Smooth muscle cell of the brain vasculature (primary cell): Measurements from ENCODE around the gene XRCC5.

ENCODE experiments used
- DNase-seq: peaks from one replicate; pipeline ENCODE4 v3.0.0-alpha.2; 2012; ENCODE audit warnings: low read depth, low spot score

XRCC5 gene

DNA sequence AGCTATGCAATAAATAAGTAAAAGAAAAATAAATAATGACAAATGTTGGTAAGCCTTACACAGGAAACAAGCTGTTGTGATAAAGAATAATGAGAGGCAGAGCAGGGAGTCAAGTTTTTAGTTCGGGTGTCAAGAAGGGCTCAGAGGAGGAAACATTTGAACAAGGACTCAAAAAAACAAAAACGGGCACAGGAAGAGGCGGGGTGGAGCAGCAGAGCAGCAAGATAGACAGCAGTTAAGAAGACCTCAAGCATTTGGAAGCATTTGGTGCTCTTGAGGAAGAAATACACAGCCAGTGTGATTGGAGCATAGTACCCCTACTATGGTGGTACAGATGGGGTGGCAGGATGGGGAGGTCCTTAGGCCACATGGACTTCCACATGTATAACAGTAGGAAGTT lies 24.6 kb upstream of the XRCC5 start:
- no peak for DNase-seq

DNA sequence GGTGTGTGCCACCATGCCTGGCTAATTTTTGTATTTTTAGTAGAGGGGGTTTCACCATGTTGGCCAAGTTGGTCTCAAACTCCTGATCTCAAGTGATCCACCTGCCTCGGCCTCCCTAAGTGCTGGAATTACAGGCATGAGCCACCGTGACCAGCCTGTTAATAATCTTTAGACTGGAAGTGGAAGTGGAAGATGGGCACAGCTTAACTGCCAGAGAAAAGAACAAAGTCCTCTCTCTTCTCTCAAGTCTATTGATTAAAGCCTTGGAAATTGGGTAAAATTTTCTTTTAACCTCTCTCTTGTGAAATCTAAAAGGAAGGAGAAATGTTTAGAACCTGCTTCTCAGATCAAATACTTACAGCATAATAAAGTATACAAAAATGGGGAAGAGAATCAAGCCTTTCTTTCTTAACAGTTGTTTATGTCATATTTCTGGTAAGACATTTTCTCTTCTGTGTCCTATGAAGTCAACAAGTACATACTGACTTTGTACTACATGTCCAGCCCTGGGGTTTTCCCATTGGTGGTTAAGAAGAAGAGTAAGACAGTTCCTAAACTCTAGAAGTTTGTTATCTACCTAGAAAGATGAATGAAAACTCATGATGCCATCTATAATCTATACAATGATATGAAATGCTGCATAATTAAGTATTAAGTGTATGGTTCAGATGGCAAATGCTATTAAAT lies 22.8 kb upstream of the XRCC5 start:
- no peak for DNase-seq

DNA sequence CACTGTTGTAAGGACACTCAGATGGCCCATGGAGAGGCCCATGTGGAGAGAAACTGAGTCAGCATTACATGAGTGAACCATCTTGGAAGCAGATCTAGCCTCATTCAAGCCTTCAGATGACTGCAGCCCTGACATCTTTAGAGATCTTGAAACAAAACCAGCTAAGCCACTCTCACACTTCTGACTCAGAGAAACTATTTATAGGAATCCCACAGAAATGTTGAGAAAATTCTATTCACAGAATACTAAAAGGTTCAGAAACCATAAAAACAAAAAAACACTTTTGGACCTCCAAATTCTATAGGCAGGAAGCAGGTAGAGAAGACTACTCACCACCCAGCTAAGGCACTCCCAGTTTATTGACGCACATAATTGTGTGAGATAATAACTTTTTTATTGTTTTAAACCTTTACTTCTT lies 18.8 kb upstream of the XRCC5 start:
- DNase-seq, result no peak

DNA sequence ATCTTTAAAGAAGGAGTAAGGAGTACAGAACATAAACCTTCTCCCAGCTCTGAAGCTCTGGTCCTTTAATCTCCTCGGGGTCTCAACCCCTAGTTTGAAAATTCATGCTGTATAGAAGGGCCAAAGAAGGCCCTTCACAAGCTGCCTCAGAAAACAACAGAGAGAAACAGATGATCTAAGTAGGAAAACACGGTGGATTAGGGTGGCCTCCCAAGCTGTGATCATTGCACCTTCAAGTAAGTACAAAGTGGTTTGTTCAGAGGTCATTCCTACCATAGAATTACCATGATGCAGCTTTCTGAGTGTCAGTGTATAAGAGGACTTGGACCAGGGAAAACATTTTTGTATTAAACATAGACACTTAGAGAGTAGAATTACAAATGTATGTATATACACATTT lies 16.5 kb upstream of the XRCC5 start:
- no peak for DNase-seq

GRCh38 chr2:216094701-216095100 lies 14.4 kb upstream of the XRCC5 start:
- DNase-seq, result no peak

DNA sequence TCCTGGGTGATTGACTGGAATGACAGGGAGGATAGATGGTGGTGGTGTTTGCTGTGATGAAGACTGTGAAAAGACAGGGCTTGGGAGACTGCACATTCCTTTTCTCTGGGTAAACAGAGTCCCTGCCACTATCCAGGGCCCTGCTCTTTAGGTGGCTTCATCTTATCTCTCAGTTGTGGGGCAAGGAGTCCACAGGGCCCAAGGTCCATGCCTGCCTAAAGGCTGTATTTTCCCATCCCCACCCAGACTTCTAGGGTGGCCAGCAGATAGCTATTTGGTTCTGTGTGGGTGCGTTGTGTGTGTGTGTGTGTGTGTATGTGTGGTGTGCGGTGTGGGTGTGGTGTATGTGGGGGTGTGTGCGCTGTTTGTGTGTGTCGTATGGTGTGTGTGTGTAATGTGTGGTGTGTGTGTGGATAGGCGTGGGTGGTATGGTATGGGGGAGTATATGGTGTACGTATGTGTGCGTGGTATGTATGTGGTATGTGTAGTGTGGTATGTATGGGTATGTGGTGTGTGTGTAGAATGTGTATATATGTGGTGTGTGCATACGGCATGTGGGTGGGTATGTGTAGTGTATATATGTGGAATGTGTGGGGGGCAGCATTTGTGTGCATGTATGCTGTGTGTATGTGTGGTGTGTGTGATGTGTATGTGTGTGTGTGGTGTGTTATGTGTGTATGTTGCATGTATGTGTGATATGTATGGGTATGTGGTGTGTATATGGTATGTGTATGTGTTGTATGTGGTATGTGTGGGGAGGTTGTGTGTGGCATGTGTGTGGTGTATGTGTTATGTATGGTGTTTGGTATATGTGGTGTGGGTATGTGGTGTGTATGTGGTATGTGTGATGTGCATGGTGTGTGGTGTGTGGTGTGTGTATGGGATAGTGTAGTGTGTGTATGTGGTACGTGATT lies 10.5 kb upstream of the XRCC5 start:
- no peak for DNase-seq

DNA sequence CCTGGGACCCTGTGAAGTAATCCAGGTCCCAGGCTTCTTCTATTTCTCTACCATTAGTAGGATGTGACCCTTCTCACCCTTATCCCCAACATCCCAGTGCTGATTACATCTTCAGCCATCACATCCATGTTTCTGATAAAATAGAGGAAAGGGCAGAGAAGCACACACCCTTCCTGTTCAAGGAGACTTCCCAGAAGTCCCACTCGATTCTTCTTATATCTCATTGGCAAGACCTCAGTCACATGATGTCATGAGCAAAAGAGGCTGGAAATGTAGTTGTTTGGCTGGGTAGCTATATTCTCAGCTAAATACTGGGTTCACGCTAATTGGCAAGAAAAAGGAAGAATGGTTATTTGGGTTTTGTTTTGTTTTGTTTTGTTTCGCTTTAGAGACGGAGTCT lies 8.0 kb upstream of the XRCC5 start:
- DNase-seq, result no peak

DNA sequence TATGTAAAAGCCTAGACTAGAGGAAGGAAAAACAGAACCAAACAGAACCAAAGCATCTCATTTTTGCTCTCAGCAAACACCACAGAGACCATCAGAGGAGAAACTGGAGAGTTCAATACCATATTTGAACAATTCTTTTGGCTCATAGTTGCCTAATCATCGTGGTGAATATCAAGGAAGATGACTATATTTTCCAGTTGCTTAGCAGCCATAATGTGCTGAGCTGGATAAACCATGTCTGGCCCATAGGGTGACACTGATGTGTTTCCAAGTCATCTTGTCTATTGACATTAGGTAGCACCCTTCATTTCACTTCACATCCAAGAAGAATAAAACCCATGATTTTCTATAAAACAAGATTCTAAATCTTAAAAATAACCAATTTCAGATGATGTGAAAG lies 5.9 kb upstream of the XRCC5 start:
- DNase-seq, result no peak

GRCh38 chr2:216104691-216105090 lies 4.5 kb upstream of the XRCC5 start:
- DNase-seq, result no peak

DNA sequence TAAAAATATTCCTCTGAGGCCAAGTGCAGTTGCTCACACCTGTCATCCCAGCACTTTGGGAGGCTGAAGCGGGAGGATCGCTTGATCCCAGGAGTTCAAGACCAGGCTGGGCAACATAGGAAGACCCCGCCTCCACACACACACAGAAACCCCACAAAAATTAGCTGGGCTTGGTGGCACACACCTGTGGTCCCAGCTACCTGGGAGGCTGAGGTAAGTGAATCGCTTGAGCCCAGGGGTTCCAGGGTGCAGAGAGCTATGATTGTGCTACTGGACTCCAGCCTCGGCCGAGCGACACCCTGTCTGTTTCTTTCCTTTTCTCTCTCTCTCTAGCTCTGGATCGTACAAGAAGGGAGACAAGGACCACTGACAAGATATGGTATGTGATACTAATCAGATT lies 1.8 kb upstream of the XRCC5 start:
- no peak for DNase-seq

- no peak for DNase-seq
Observed at GRCh38 chr2:216107760-216108159, 1.4 kb upstream of the XRCC5 start.

DNA sequence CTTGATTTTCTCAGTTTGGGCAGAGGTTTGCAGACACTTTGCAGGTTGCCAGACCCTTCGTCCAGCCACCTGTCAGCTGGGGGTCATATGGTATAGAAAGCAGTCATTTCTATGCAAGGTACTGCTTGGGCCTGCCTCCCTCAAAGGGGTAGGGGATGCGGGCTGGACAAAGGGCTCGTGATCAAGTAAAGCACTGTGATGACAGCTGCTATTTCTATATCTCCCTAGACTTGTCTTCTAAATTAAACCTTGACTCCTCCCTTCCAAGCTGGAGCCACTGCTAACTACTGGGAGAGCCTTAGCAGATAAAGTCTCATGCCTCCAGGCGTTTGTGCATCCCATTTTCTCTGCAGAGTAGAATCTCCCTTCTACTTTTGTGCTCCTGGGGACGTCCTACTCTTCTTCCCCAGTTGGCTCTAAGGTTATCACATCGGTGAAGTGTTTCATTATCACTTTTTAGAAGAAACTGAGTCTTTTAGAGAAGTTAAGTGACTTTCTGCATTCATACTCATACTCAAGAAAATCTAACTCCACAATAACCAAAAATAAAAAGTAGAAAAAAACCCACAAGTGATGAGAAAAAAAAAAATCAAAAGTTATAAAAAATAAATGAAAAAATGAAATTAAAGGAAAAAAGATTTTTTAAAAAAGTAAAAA lies 710 bp upstream of the XRCC5 start:
- no peak for DNase-seq

- no peak for DNase-seq
Observed at GRCh38 chr2:216109962-216110614, 940 bp downstream of the XRCC5 start.

DNA sequence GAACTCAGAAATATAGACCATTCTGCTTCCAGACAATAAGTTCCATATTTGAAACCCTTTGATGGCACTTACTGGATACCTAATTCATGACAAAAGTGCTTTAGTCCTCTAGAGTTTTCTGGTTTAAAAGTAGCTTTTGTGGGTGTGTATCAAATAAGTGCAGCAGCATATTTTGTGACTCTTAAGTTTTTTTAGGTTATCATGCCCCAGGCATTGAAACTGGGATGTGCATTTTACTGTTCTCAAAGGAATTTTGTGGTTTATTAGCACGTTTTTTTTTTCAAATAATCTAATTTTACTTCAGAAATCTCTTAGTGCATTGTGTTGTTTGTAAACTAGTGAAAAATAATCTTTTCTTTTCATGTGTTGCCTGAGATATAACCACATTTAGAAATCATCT lies 1.5 kb downstream of the XRCC5 start:
- no peak for DNase-seq

DNA sequence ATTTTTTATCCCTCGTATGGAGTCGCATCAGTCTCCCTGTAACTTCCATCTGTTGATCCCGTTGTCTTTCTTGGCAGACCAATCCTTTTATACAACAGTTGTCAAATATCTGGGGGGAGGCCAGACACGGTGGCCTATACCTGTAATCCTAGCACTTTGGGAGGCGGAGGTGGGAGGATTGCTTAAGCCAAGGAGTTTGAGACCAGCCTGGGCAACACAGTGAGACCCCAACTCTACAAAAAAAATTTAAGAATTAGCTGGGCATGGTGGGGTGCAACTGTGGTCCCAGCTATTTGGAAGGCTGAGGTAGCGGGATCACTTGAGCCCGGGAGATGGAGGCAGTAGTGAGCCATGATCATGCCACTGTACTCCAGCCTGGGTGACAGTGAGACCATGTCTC lies 2.0 kb downstream of the XRCC5 start:
- no peak for DNase-seq

DNA sequence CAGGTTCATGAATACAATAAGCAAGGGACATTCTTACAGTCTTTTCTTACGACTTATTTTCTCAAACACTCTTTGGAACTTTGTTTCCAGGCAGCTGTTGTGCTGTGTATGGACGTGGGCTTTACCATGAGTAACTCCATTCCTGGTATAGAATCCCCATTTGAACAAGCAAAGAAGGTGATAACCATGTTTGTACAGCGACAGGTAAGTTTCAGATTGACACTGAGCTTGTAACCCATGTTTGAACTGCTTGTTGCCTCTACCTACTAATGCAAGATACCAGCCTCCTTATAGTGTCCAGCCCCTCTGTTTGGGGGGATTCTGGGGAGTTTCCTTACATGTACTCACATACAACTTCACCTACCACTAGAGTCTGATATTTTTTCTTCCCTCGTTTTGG lies 3.8 kb downstream of the XRCC5 start:
- DNase-seq, result no peak

- no peak for DNase-seq
Observed at GRCh38 chr2:216113572-216113971, 4.4 kb downstream of the XRCC5 start.

GRCh38 chr2:216114382-216114713 lies 5.2 kb downstream of the XRCC5 start:
- no peak for DNase-seq

- peak; percentile 99 for DNase-seq
Observed at GRCh38 chr2:216114714-216115531, 5.8 kb downstream of the XRCC5 start.

DNA sequence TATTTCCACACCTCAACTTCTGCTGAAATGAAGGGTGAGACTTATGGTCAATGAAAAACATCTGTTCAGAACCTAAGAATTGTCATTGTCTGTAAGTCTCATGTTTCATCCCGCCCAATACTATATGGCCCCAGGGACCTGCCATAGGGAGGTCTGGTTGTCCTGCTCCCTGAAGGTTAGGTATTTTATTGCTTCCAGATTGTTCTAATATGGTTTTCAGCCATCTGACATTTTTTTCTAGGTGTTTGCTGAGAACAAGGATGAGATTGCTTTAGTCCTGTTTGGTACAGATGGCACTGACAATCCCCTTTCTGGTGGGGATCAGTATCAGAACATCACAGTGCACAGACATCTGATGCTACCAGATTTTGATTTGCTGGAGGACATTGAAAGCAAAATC lies 7.3 kb downstream of the XRCC5 start:
- no peak for DNase-seq

DNA sequence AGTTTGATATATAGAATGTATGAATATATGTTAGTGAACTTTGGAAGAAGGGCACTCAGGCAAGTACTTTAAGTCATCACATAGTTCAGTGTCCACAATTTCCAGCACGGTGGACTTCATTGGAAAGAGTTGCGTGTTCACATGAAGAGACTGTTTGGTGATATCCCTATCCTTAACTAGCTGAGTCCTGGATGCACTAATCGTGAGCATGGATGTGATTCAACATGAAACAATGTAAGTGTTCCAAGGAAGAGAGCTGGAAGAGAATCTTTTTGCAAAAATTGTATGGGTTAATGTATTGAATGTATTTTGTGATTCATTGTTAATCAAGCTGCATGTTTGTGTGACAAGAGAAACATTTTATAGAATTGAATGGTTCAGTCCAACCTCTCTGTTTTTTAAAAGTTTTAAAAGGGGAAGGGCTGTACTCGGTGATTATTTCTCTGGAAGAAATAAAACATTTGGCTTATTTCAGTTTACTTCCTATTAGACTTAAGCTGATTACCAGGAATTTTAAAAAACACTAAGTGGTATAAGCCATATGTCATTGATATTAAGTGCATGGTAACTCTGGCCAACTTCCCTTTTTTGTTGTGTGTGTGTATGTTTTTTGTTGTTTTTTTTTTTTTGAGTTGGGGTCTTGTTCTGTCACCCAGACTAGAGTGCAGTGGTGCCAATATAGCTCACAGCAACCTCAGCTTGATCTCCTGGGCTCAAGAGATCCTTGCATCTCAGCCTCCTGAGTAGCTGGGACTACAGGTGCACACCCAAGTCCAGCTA lies 8.6 kb downstream of the XRCC5 start:
- no peak for DNase-seq
